NK-92 (cell line): Measurements from ENCODE around the gene NT5DC4.

Experiments used
- DNase-seq: peaks from one replicate; lab custom pipeline; 2025; ENCODE audit not compliant: unreplicated experiment; lab: John Stamatoyannopoulos, UW

The NT5DC4 gene

DNA sequence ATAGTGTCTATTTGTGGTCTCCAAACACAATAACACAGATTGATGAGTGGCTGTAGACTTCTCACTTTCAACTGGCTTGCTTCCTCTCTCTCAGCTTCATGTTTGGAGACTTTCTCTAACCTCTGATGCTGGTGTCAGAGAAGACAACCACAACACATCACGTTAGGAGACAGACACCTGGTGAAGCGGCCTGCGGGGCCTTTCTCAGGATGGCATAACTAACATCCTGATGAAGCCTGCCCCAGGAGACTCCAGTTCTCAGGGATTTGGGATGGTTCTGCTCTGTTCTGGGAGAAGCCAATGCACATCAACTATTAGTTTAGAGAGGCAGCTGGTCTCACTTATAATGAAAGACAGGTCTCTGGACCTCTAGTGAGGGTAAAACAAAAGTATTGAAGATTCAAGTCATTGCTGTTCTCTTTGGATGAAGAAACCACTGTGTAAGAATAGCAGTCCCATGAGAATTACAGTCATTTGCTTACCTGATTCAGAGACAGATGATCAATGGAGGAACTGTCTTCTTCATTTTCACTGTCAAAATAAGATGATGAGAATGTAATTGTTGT, 61.5 kb downstream of the NT5DC4 start:
- DNase-seq, result no peak

DNA sequence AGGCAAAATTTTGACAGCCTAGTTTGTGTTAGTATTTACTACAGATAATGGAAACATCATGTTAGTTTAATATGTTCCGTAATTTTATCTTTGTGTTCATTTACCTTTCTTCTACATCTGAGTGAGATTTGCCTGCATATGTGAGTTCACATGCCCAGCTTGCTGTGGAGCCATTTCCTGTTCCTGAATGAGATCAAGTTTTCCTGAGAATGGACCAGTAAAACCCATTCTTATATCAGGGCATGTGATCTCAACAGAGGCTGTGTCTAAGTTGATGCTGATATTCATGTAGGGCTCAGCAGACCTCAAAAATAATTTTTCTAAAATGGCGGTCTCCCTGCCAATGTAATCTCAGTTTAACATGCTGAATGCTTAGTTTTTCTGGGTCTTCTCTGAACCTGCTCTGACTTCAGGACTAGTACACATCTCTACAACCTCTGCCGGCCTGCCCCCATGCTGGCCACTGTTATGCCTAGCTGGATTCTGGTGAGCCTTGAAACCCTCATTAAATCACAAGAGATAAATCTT, 62.4 kb downstream of the NT5DC4 start:
- DNase-seq, result no peak

DNA sequence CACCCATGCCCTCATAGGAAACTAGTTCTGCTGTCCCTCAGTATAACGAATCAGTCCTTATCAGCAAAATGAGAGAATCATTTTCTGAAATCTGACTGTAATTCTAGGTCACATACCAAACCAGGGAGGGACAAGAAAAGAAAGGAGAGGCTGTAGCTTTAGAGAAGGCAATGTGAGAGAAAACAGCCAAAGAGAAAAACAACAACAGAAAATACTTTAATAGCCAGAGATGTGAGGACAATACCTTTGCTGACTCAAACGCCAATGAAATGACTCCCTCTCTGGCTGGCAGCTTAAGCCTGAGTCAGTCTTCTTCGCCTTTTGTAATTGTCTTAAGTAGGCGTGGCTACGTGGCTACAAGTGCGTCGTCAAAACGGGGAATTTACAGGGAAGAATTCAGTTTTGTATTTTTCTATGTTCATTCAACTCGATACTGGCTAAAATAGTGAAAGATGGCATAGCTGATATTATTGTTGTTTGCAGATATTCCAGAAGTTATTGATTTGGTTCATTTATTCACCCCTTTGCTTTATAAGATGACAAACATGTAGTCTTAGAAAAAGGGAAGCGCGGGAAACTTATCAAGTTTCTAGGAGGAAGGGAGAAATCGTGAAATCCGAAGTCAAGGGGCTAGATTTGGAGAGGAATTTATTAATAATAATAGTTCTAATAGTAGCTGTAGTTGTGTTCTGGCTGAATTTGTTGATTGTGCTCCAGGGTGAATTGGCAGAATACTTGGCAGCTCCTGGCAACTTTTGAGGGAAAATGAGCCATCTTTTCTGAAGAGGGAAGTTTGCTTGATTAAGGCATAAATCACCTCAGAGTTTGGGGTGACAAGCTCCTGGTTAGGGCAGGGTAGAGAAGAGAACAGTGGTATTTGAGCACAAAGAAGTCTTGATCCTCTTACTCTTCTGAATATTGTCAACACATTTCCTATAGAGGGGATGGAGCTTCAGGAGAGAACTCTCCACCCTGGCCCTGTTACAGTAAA, 63.7 kb downstream of the NT5DC4 start, which contains the start of gene IL1A:
TSS of gene IL1A (minus strand) at position 295 of the 991 bp plus-strand sequence. CDS start 723 bp downstream, outside the sequence.
- DNase-seq, result no peak

DNA sequence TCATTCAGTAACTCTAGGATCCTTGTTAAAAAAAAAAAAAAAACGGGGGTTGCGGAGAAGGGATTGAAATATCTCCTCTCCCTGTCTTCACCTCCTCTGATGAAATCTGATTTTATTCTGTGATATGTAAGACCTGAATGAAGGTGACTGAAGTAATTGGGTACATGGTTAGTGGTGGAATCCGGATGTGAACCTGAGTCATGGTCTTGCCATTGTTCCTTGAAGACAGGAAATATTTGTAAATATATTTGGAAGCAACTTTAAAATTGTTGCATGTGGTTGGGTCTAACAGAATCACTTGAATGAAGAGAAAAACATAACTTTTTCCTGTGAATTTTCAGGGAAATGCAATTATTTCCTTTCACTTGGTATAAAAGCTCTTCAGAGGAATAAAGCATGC, 66.5 kb downstream of the NT5DC4 start:
- no peak for DNase-seq

DNA sequence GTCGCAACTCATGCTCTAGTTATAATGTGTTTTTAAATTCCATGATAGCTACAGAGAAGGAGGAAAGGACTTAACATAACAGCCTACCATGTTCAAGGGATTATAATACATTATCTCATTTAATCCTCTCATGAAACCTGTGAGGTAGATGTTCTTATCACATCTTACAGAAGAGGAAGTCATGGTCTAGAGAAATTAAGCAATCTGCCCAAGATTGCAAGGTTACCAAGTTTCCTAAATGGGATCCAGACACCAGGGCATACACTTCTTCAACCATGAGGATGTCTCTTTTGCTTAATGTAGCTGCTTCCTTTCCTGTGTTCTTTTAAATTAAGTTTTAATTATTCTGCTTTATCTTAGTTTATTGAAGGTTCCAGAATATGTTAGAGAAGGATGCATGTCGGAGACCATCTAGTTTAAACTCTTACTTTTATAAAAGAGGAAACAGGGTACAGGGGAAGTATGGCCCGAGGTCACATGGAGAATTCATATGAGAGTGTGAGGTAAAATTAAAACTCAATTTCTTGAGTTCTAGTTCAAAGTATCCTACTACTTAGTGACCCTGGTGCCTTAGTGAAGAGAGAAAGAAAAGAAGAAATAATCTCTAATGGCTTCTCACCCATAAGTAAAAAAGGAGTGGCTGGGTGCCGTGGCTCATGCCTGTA, 67.0 kb downstream of the NT5DC4 start:
- DNase-seq, result no peak

DNA sequence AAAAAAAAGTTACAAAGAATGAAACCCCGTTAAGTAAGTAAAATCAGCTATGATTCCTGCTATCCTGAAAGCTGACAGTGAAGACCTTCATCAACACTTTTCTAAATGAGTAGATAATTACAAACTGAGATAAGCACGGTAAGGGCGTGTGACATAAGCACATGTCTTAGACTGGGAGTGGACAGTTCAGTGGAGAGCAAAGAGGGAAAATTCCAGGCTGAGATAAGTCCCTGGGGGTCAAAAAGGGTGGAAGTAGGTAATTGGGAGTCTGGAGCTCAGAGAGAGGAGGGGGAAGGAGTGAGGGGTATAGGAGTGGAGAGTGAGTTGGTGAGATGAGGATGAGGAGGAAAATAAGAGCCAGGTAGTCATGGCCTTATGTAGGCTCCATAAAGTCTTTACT, 67.8 kb downstream of the NT5DC4 start:
- DNase-seq, result no peak
